Measurements from ENCODE around the gene GTF2F2.
"Not testable (repeated sequence)": the region's sequence is repeated elsewhere in the genome, so short reads cannot be mapped to it uniquely, and the experiment has no call there.

Gene GTF2F2

DNA sequence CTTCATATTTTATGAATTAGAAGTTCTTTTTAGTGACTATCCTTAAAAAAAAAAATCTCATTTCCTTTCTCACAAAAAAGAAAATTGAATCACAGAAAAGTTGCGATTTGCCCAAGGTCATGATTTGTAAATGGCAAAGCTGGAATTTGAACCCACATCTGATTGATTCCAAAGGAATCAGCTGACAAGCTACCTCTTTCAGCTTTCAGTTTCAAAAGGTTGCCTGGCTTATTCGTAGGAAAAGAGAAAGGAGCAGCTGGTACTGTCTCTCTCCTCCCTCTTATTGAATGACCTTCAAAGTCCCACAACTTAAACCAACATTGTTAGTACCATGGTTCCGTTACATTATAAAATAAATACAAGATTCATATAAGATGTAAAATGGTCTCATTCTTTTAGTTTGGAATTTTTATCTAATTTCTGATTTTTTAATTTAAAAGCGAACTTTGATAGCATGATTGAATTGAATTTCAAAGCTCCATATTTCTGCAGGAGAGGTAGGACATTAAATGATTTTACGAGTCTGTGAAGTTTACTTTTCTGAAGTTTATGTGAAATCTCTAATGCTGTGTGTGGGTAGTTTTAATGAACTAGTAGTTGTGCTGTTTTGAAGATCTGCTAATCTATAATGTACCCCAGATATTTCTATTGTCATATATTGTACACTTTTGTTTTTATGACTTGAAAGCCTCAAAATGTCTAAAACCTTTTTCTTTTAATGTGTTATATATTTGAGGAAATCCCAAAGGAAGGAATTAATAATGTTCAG is 99.0 kb downstream of the GTF2F2 start:
- no peak for DNase-seq

DNA sequence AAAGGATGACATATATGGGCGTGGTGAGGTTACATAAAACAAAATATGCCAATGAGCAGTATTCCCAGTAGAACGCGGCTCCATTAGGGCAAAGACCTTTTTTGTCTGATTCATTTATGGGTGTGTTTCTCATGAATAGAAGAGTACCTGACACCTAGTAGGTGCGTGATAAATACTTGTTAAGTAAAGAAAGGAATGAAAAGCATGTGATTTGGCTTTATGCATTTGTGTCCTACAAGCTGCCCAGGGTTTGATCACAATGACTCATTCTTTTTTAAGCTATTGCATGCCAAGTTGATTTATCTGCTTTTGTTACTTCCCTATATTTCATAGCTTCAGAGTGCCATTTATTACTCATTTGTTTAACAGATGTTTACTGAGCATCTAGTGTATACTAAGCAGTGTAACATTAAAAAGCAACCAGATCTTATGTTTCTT is 99.6 kb downstream of the GTF2F2 start:
- DNase-seq, result no peak

DNA sequence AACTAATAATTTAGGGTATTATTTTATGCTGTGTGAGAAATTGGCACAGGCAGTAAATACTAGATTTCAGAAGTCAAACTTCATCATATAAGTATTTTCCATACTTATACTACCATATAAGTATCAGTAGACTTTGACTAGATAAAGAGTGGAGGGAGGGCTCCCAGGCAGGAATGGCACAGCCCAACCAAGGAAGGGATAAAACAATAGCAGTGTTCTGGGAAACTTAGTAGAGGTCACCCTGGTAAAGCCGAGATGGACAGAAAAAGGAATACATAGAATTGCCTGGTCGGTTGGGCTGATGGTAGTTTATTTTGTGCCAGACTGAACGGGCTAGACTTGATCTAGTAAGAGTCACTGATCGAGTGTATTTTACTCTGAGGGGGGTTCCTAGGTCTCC is 100.1 kb downstream of the GTF2F2 start:
- DNase-seq, result no peak

DNA sequence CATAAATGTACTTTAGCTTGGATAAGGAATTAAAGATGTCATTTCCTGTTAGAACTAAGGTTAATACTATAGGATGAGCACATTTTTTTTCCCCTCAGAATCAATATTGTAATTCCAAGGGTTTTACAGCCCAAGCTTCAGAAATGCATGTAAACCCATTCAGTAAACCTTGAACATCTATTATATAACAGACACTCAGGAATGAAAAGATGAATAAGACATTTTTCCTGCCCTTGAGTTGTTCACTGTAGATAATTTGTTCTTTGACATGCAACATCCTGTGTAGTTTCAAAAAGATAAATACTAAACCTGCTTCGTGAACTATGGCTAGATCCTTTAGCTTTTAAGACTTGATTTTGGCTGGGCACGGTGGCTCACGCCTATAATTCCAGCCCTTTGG is 102.2 kb downstream of the GTF2F2 start:
- DNase-seq, result no peak

DNA sequence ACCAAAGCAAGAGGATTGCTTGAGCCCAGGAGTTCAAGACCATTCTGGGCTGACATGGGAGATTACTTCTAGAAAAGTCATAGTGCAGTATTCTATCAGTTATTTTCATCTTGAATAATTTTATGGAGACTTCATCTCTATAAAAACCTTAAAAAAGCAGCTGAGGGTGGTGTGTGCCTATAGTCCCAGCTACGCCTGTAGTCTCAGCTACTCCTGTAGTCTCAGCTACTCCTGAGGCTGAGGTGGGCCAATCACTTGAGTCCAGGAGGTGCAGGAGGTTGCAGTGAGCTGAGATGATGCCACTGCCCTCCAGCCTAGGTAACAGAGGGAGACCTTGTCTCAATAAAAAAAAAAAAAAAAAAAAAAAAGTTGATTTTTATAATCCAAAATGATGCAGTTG is 102.6 kb downstream of the GTF2F2 start:
- no peak for DNase-seq

DNA sequence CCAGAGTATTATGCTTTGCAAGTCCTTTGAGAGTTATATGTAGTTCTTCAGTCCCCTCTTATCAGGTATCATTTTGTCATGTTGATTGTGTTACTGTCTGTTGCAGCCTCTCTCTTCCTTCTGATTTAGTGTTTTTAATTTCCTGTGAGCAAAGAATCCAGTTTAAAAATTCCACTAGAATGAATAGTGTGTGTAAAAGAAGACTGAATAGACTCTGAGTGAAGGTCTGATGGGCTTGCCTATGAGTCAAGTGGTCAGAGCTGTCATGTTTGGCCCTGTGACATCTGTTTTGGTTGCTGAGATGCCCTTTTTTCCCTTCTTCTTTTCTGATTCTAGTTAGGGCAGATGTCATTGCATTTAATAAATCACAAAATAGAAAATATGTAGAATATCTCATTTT is 103.9 kb downstream of the GTF2F2 start:
- DNase-seq, result no peak

DNA sequence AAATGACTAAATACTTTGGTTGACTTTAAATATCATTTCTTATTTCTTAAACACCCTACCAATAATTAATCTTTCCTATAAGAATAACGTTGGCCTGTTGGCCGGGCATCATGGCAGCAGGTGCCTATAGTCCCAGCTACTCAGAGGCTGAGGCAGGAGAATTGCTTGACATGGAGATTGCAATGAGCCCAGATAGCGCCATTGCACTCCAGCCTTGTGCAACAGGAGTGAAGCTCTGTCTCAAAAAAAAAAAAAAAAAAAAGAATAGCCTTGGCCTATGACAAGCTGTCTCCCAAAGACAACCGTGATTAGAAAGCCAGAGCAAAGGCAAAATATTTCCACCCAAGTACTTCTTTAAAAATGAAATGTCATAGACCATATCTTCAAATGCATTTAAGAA is 105.1 kb downstream of the GTF2F2 start:
- no peak for DNase-seq

DNA sequence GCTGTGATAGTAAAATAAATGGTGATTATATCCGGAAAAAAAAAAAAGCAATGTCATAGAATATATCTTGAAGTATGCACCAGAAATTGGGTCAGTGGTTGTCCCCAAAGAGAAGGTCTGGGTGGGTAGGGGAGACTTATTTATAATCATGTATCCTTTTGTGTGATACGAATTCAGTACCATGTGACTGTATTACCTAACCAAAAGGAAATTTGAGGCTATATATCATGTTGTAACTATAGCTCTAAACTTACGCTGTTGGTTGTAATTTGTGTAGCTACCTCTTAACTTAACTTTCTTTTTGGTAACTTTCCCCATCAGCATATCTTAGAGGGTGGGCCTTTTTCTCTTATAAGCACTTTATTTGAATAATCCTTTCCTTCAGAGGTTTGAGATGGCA is 105.7 kb downstream of the GTF2F2 start:
- DNase-seq, result no peak

DNA sequence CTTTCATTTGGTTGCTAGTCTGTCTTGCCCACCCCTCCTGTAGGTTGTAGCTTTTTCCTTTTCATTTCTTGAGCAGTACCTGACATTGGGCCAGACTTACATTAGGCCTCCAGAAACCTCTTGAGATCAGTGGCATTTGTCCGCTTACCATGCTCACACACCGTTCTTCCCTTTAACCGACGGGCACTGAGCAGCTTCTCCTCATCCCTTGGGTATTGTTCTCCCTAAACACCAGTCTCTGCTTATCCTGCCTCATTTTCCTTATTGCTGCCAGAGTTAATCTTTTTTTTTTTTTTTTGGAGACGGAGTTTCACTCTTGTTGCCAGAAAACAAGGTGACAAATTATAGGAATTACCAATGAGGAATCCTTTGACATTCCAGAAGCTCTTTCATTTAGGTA is 107.7 kb downstream of the GTF2F2 start:
- DNase-seq, result no peak

DNA sequence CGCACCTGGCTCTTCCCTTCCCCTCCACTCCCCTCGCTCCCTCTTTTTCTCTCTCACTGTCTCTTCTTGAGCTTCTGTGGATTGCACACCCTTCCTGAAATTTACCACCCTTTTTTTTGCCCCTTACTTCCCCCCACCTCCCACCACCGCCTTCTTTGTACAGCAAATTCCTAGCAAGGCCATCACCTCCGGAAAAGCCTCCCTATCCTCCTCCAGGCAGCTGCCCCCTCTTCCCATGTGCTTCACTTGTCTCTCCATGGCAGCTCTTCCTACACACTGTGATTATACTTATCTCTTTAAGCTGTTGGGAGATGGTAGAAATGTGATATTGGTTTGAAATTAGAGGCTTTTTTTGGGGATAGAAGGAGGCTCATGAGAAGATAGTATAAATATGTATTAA is 108.9 kb downstream of the GTF2F2 start:
- DNase-seq, result no peak

DNA sequence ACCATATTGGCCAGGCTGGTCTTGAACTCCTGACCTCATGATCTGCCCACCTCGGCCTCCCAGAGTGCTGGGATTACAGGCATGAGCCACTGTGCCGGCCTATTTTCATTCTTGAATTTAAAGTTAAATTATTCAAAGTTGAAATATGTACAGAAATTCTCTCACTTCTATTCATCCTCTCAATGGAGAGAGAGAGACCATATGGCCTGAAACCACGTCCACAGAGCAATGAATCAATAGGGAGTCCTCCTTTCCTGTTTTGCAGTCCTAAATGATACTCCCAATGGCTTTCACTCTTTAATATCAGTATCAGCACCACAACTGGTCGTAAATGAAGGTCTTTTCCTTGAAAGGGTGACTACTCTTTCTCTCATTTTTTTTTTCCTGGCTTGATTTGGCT is 111.0 kb downstream of the GTF2F2 start:
- no peak for DNase-seq

DNA sequence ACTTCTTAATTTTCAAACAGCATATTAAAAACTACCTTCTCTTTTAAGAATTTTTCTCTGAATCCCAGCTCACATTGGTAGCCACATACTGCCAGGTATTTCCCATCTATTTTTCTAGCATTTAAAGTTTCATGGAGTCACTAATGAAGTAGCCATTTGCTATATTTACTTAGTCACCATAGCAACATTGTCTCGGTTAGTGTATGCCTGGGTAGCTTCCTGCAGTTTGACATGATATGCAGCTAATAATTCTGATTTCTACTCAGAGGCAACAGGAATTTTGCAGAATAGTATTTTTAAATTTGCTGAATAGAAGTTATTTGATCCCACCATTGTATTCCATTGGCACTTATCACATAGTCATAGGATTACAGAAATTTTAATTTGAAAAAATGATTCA is 111.4 kb downstream of the GTF2F2 start:
- DNase-seq, result no peak

DNA sequence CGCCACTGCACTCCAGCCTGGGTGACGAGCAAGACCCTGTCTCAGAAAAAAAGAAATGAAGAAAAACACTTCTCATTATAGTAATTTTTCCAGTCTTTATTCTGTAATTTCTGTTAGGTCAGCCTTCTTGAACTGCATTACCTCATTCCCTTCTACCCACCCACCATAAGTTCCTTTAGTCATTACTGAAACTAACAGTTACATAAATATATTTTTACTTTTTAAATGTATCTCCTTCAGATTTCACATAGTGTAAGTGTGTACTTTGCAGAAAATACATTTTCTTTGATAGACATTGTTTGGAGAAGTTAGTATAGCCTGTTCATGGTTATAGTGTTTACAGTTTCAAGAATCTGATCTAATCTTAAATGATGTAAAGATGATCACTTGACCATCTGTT is 112.3 kb downstream of the GTF2F2 start:
- DNase-seq, result no peak

DNA sequence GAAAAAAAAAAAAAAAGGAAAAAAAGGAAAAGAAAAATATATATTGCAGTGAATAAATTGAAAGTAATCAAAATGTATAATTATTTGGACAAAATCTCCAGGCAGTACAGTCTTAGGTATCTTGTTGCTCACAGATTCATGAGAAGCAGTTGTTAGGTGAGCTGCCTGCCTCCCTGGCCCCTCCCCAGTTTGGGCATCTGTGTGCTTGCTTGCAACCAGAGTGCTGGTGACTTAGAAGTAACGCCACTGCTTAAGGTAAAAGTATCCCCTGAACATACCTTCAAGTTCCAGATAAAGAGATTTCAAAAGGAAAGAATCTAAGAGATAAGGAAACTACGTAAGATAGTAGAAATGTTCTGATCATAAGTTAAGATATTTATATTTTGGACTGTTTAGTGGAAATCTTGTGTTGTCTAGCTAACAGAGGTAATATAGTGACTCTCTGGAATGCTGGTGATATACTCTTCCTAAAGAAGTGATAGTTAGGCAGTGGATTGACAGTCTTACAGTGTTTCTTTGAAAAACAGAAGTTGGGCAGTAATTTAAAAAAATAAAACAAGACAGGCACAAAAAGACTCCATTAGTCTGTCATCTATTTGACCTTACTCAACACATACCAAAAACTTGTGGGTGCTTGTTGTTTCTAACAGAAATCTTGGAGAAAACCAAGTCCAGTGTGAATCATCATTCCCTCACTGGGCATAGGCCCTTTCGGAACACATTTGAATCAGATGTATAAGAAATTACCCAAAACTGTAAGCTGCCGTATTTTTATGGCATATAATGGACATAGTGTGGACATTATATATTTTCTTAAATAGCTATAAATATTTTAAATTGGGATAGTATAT is 118.9 kb downstream of the GTF2F2 start:
- no peak for DNase-seq

DNA sequence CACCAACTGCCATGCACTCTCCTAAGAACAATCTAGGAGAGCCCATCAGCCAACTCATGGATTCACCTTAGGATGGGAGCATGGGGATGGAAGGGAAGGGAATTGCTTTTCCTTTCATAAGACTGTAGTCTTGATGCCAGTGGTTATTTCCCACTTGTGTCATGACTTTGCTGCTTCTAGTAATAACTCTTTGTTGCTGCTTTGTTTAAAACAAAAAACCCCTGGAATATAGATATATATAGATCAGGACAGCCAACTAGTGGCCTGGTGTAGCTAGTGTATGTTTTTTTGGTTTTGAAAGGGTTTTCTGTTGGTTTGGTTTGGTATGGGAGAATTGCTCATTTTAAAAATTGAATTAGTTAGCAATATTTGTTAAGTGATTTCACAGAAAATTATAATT is 119.8 kb downstream of the GTF2F2 start:
- no peak for DNase-seq

DNA sequence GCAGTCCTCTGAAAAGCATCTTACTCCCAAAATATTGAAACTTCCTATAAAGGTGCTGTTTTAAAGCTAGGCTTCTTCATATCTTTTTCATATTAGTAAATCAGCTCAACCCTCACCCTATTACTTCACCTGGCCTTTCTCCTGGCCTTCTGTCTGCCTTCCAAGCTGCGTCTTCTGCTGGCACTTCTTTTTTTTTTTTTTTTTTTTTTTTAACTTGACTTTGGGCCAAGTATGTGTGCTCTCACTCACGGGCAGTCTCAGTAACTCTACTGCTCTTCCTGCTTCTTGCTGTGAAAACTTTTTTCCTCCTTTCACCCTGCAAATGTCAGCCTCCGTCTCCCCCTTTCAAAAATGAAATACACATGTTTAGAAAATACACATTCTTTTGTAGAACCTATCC is 121.8 kb downstream of the GTF2F2 start:
- no peak for DNase-seq

DNA sequence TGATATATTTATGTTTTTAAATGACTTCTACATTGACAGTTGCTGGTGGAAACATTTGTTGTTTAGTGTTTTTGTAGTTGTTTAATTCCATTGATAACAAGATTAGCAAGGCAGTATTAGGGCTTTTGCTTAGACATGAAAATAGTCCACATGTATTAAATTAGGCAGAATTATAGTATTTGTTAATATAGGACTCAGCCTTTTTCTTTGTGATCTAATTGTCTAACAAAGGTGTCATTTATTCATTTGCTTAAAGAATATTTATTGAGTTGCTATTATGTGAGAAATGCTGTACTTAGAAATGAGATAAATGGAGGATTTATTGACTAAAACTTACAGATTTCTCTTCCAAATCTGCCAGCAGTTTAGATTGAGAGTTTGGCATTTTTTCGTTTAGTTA is 122.2 kb downstream of the GTF2F2 start:
- DNase-seq, result no peak

DNA sequence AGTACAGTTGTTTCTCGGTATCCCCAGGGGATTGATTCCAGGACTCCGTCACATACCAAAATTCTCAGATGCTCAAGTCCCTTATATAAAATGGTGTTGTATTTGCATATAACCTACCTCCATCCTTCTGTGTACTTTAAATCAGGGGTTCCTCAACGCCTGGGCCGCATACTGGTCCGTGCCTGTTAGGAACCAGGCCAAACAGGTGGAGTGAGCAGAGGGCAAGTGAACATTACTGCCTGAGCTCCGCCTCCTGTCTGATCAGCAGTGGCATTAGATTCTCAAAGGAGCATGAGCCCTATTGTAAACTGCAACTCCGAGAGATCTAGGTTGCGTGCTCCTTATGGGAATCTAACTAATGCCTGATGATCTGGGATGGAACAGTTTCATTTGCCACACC is 122.8 kb downstream of the GTF2F2 start:
- no peak for DNase-seq

DNA sequence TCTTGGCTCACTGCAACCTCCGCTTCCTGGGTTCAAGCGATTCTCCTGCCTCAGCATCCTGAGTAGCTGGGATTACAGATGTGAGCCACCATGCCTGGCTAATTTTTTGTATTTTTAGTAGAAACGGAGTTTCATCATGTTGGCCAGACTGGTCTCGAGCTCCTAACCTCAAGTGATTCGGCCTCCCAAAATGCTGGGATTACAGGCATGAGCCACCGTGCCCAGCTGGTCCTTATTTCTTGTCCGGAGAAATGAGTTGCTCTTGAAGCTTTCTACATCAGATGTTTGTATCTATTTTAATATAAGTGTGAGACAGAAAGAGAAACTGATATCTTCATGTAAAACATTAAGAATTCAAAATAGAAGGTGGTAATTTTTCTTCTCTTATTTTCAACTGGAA is 124.4 kb downstream of the GTF2F2 start:
- DNase-seq, result not testable (repeated sequence)

DNA sequence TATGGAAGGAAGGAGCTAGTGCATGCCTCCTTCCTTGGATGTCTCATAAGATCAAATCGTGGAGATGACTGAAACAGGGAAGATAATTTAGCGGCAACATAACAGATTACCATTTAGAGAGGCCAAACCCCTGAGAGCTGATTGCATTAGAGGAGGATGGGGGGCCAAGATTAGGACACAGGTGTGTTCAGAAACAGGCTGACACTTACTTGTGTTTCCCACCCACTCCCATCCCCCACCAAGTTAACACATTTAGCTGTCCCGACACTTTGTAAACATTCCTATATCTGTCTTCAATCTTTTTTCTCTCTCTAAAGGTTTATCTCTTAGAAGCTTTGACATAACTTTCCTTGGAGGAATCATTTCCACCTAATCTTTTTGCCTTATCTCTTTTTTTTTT is 129.4 kb downstream of the GTF2F2 start:
- DNase-seq, result no peak

DNA sequence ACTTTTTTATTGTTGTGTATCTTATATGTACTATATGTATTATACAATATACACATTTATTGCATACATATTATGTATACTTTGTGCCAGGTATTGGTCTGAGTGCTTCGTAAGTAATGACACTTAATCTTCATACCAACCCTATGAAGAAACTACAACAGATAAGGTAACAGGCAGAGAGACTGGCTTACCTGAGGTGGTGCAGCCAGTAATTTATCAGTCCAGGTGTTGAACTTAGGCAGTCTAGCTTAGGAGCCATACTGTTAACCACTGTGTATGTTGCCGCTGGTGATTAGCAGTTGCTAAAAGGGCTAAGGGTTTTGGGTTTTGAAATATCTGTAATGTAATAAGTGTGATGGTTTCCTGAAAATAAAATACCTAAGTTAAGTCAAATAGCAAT is 134.1 kb downstream of the GTF2F2 start:
- no peak for DNase-seq

DNA sequence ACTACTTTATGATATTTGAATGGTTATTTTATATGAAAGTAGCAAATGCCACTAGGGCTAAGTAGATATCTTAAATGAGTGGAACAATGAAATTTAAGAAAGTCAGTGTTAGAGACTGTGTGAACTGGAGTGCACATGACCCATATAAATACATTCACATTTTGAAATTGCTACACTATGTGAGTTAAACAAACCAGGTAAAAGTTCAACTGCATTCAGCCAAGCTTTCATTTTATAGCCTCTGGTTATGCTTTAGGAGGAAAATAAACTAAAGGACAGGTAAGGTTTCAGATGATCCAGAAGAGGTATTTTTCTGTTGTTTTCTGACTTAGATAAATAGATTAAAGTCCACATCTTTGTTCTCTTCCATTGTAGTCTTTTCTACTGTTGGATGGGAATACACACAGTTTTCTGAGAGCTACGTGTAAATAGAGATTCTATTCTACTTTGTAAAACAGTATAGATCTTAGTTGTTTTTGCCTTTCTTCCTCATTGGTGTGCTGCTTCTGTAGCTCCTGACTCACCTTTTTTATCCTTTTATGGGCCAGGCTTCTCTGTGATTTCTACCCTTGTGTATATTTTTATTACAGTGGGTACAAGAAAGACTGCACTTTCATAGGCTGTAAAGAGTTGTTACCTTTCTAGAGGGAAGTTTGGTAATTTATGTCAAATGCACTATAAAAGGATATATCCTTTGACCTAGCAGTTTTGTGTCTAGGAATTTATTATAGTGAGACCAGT is 135.1 kb downstream of the GTF2F2 start:
- no peak for DNase-seq

DNA sequence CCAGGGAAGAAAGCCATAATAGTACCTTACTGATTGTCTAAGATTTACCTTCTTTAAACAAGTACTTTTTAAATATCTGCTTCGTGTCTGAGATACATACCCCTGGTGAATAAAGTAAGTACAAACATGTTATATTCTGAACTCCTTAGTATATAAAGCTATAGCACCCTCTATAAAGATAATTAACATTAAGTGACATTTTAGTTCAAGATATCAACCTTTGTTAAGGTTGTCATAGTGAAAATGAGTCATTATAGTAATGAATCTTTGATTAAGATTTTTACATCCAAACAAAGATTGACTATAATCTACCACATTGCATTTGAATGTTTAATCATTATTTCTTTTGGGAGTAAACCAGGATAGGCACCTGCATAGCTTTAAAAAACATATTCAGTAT is 135.9 kb downstream of the GTF2F2 start:
- no peak for DNase-seq

Measured in CD4-positive, alpha-beta T cell treated with Interleukin-15 for 1 hour (primary cell).